Stomach (tissue), 4 donors: ENCODE results near the gene NAA20.

Source experiments
- EP300 ChIP-seq: sonication (generic); formaldehyde crosslinking; IDR thresholded peaks from one replicate; pipeline ENCODE4 v1.6.1; 2017; ENCODE audit warnings: antibody characterized with exemption
- TF ChIP-seq, protein P1 (sequence below), 7 experiments: fragments of 450-650 bp in 4 of 7; fragments of 200-600 bp in 3 of 7; sonication (generic) in 3 of 7; IDR thresholded peaks; one replicate each; pipeline ENCODE4 v1.5.1; 2016 to 2019; ENCODE audit warnings: antibody characterized with exemption in 7 of 7, control low read depth in 2 of 7, mild to moderate bottlenecking in 1 of 7

GRCh38 chr20:19995220-19995863 is 21.8 kb upstream of the NAA20 start:
- TF ChIP-seq, protein P1, sequence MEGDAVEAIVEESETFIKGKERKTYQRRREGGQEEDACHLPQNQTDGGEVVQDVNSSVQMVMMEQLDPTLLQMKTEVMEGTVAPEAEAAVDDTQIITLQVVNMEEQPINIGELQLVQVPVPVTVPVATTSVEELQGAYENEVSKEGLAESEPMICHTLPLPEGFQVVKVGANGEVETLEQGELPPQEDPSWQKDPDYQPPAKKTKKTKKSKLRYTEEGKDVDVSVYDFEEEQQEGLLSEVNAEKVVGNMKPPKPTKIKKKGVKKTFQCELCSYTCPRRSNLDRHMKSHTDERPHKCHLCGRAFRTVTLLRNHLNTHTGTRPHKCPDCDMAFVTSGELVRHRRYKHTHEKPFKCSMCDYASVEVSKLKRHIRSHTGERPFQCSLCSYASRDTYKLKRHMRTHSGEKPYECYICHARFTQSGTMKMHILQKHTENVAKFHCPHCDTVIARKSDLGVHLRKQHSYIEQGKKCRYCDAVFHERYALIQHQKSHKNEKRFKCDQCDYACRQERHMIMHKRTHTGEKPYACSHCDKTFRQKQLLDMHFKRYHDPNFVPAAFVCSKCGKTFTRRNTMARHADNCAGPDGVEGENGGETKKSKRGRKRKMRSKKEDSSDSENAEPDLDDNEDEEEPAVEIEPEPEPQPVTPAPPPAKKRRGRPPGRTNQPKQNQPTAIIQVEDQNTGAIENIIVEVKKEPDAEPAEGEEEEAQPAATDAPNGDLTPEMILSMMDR (IDR thresholded peaks at IDR 0.05): peak in 5 of 7 experiments; percentile 69 to 79 (median 71)
- TF ChIP-seq EP300: no peak
